Measurements from ENCODE around the gene ABCG5.

- TF ChIP-seq ZNF274 (IDR thresholded peaks at IDR 0.05; ENCODE audit: low read depth, low read length), result no peak
- TF ChIP-seq SUZ12 (IDR thresholded peaks at IDR 0.05; ENCODE audit: extremely low read depth, insufficient read depth, insufficient read length), result no peak
These were observed 43.7 kb upstream of the ABCG5 start for GRCh38 chr2:43882312-43882711.

Data from NT2/D1 (cell line).